ENCODE measurements around the gene PWWP2B. TPM values are rescaled to one million over a fixed set of nuclear protein-coding genes. Genes with fewer than 3 reads are reported as not detected.

Gene PWWP2B
- total and polyA plus RNA-seq, 2 of the 13 experiments (the other 11 are each of a cell fraction or from before 2014, with no cell fraction given): 2.3 to 4.7 TPM

GRCh38 chr10:132459301-132460003, 62.5 kb downstream of the PWWP2B start (continued):
- TF ChIP-seq DMTF1 (CRISPR knock-in tag; IDR thresholded peaks at IDR 0.05) (no peak), ZBTB40 (IDR thresholded peaks at IDR 0.05) (no peak), ZBTB40 (CRISPR knock-in tag; IDR thresholded peaks at IDR 0.05) (no peak), ZZZ3 (CRISPR knock-in tag; IDR thresholded peaks at IDR 0.05; ENCODE audit: borderline replicate concordance) (no peak), CCAR2 (optimal IDR thresholded peaks at IDR 0.05; ENCODE audit: low read depth, low read length) (no peak), NRL (CRISPR knock-in tag; IDR thresholded peaks at IDR 0.05; ENCODE audit: borderline replicate concordance) (peak; percentile 49), YEATS4 (CRISPR knock-in tag; IDR thresholded peaks at IDR 0.05; ENCODE audit: borderline replicate concordance) (no peak), ZMAT3 (CRISPR knock-in tag; conservative IDR thresholded peaks at IDR 0.05) (no peak), NR2C2 (CRISPR knock-in tag; IDR thresholded peaks at IDR 0.05; ENCODE audit: borderline replicate concordance) (no peak), SUZ12 (IDR thresholded peaks at IDR 0.05; ENCODE audit: low read depth, low read length) (no peak), ZNF256 (CRISPR knock-in tag; conservative IDR thresholded peaks at IDR 0.05) (no peak), ZBTB39 (CRISPR knock-in tag; IDR thresholded peaks at IDR 0.05) (no peak), ZNF549 (CRISPR knock-in tag; IDR thresholded peaks at IDR 0.05) (no peak), ZFY (CRISPR knock-in tag; IDR thresholded peaks at IDR 0.05) (no peak), IKZF5 (CRISPR knock-in tag; IDR thresholded peaks at IDR 0.05) (peak; percentile 40; the same call in 1 of the 2 replicates)
